K562 (cell line): ENCODE measurements around the gene ARID3A. TPM values are rescaled to one million over a fixed set of nuclear protein-coding genes. Genes with fewer than 3 reads are reported as not detected.

ENCODE experiments used
- REST ChIP-seq, 2 experiments: fragments of 450-650 bp; formaldehyde crosslinking in 1 of 2; IDR thresholded peaks; 2 replicates each; pipeline versions ENCODE4 v1.4.0 to v1.6.1; 2014 to 2020; ENCODE audit warnings: mild to moderate bottlenecking in 2 of 2, borderline replicate concordance in 1 of 2, low read depth in 1 of 2
- TGIF2 ChIP-seq: sonication (generic); formaldehyde crosslinking; IDR thresholded peaks from 2 replicates; pipeline ENCODE4 v1.8.1; 2022; ENCODE audit warnings: mild to moderate bottlenecking, missing genetic modification reagents, moderate library complexity
- XRCC5 ChIP-seq: fragments of 200-400 bp; formaldehyde crosslinking; IDR thresholded peaks from 2 replicates; pipeline ENCODE4 v1.6.1; 2017; ENCODE audit warnings: low read depth, mild to moderate bottlenecking, low read length
- ZBTB40 ChIP-seq, 2 experiments: fragments of 450-650 bp in 1 of 2; sonication (generic) in 1 of 2; formaldehyde crosslinking in 1 of 2; IDR thresholded peaks; 2 replicates each; pipeline versions ENCODE4 v1.7.1 to v1.9.0; 2016 to 2022; ENCODE audit warnings: inconsistent platforms in 1 of 2, mild to moderate bottlenecking in 1 of 2, missing genetic modification reagents in 1 of 2
- ZNF174 ChIP-seq: fragments of 250-450 bp; sonication (Bioruptor Pico); IDR thresholded peaks from 2 replicates; pipeline ENCODE4 v1.4.0; 2020; ENCODE audit warnings: mild to moderate bottlenecking
- ZNF766 ChIP-seq: fragments of 200-800 bp; sonication (Bioruptor generic); conservative IDR thresholded peaks from 2 replicates; pipeline ENCODE4 v1.6.1; 2016; ENCODE audit warnings: missing genetic modification characterization, missing compliant biosample characterization
- polyA plus RNA-seq, 8 experiments: library from polyadenylated mRNA; depleted of rRNA in 4 of 8; stranded (reverse) in 5 of 8; unstranded in 3 of 8; fragments of >200 nt; fragmentation: Nextera tagmentation in 2 of 8; fragmentation: Illumina TruSeq in 1 of 8; extraction: Ambion mirVana in 2 of 8; extraction: Trizol in 1 of 8; gene quantifications; 2 replicates each; pipeline versions ENCODE4 v1.2.1 to v1.2.3, GENCODE V29; 2011 to 2014; ENCODE audit warnings: inconsistent platforms in 1 of 8, missing spikeins in 1 of 8
- total RNA-seq, 7 experiments: library from RNA; depleted of rRNA in 6 of 7; stranded (reverse); fragments of >200 nt in 6 of 7; fragmentation: Illumina TruSeq in 2 of 7; extraction: Trizol in 2 of 7; gene quantifications; 2 replicates each; pipeline versions ENCODE4 v1.2.1 to v1.2.3, GENCODE V29; 2011 to 2021; ENCODE audit warnings: low replicate concordance in 1 of 7
- TF ChIP-seq, protein P1 (sequence below): fragments of 450-650 bp; conservative IDR thresholded peaks from 2 replicates; pipeline ENCODE4 v1.6.1; 2016; ENCODE audit warnings: missing genetic modification characterization, low read depth, mild to moderate bottlenecking, missing compliant biosample characterization, moderate library complexity

ARID3A gene
- total and polyA plus RNA-seq, 9 of the 15 experiments (the other 6 are each of a cell fraction or from before 2014, with no cell fraction given) = 1.4 to 118 (median 31.2) TPM

- TF ChIP-seq ZBTB40 (IDR thresholded peaks at IDR 0.05) (no peak), ZBTB40 (CRISPR knock-in tag; IDR thresholded peaks at IDR 0.05) (no peak), ZNF174 (CRISPR knock-in tag) (no peak), TGIF2 (CRISPR knock-in tag) (no peak), ZNF766 (CRISPR knock-in tag) (peak; percentile 56; the same call in 1 of the 2 replicates), REST (IDR thresholded peaks at IDR 0.05; ENCODE audit: borderline replicate concordance) (peak; percentile 72; the same call in 1 of the 2 replicates), REST (CRISPR knock-in tag; IDR thresholded peaks at IDR 0.05; ENCODE audit: low read depth) (peak; percentile 25; the same call in 1 of the 2 replicates), XRCC5 (peak; percentile 81; the same call in 1 of the 2 replicates)
- TF ChIP-seq, protein P1, sequence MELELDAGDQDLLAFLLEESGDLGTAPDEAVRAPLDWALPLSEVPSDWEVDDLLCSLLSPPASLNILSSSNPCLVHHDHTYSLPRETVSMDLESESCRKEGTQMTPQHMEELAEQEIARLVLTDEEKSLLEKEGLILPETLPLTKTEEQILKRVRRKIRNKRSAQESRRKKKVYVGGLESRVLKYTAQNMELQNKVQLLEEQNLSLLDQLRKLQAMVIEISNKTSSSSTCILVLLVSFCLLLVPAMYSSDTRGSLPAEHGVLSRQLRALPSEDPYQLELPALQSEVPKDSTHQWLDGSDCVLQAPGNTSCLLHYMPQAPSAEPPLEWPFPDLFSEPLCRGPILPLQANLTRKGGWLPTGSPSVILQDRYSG (tag) = no peak
These were observed 18.5 kb upstream of the ARID3A start (continued) for GRCh38 chr19:907183-907853.
